HG03280 (cell line): Measurements from ENCODE around the gene SCTR.

Experiments used
- ATAC-seq: cut with Tn5 transposase; IDR thresholded peaks from one replicate; pipeline ENCODE4 v1.9.1; 2021; ENCODE audit warnings: mild to moderate bottlenecking, moderate library complexity; ENCODE audit not compliant: unreplicated experiment

SCTR gene

GRCh38 chr2:119431976-119432850, 92.1 kb downstream of the SCTR start:
- peak; percentile 16 for ATAC-seq

GRCh38 chr2:119431155-119431975, 92.9 kb downstream of the SCTR start, which contains the start of gene TMEM37:
Gene TMEM37, plus strand, starts transcription at chr2:119431854. Its CDS starts 50 bp downstream, at chr2:119431904.
- peak; percentile 62 for ATAC-seq

DNA sequence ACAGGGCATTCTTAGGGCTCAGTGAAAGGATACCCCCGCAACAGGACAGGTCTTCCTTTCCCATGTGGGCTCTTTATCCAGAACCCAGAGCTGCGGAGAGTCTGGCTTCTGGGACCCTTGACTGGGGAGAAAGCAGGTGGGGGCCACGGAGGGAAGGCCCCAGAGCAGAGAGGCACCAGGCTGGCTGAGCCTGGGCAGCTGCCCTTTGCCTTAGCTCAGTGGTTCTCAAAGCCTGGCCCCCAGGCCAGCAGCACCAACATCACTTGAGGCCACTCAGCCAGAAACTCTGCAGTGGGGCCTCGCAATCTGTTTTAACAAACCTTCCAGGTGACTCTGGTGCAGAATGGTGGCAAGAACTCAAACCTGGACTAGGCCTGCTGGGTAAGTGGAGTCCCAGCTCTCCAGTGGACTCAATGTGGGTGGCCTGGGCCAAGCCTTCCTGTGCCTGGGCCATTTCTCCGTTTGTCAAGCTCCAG, 94.2 kb downstream of the SCTR start:
- ATAC-seq = no peak

DNA sequence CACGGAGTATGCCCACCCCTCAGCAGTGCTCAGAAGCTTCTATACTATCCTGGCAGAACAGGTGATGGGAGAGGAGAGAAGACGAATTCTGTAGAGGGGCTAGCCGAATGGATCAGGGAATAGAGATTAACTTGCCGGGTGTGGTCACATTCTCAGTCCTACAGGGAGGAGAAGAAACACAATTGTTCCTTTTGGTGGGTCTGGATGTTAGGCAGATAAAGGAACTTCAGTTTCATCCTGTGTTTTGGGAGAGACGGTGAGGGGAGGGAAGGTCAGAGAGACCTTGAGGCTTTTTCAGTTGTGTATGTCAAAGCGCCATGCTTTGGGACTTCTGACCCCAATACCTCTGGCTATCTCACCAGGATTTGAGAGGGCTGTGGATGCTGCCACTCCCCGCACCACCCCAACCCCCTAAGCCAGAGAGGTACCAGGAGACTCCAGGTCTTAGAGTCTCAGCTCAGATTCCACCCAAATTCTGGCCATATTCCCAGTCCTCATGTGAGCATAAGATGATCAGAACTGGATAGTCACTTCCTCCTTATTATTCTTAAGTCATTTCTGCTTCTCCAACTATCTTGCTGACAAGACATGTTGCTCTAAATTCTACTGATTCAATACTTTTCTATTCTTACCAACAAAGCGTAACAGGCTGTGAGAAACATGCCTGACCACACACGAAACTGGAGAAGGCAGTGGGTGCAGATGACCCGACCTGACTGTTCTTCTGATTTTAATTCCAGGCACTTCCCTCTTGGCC, 94.9 kb downstream of the SCTR start:
- ATAC-seq = no peak

DNA sequence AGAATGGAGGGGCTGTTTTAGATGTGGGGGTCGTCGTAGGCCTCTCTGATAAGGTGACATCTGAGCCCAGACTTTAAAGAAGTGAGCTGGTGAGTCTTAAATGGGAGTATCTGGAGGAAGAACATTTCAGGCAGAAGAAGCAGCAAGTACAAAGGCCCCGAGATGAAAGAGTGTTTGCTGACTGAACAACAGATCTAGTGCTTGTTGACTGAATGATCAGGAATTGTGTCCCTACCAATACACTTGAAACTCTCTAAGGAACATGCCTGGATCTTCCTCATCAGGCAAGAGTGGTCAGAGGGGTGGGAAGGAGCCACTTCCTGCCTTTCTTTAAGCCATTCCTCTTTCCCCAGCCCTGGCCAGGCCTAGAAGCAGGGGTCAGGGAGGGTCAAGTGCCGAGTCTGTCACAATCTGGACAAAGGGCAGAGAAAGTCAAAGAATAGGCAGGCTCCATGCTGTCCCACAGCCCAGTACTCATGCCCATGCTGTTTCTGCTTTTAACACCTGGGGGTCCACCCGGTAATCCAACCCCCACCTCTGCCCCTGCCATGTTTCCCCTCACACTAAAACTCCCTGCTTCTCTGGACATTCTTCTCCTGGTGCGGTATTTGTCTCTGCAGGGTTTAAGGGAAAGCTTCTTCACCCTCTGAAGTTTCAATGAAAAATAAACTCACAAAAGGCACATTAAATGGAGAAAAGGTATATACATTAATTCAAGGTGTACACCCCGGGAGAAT, 95.6 kb downstream of the SCTR start:
- no peak for ATAC-seq

DNA sequence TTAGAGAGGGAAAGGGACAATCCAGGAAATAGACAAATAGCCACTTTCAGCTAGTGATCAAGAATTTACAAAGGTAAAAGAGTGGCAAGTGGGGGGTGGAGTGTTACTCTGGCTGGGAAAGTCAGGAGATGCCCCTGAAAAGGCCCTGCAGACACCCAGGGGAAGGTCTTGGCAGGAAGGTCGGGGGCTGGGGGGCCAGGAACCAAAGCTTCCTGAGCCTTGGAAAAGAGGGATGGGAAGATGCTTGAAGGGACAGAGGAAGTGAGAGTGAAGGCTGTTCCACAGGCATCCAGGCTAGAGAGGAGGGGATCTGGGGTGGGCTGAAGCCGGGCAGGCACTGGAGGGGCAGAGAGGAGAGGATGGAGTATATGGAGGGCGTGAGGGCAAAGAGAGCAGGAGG, 96.5 kb downstream of the SCTR start:
- ATAC-seq = no peak

GRCh38 chr2:119426801-119427395, 97.4 kb downstream of the SCTR start:
- ATAC-seq = no peak

DNA sequence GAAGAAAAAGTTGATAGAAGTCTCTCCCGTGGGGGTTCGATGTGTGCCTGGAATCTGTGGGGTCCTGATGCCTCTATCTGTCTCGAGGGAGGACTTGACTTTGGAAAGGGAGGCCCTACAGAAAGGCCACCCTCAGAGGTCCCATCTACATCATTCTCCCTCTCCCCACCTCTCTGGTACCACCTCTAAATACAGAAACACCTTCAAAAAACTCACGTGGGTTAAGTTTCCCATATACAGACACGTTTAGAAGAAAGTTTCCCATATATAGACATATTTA, 97.9 kb downstream of the SCTR start:
- ATAC-seq = no peak

GRCh38 chr2:119425620-119426395, 98.5 kb downstream of the SCTR start:
- no peak for ATAC-seq

- ATAC-seq = no peak
These were observed 99.2 kb downstream of the SCTR start for GRCh38 chr2:119425119-119425405.

- no peak for ATAC-seq
These were observed 99.8 kb downstream of the SCTR start for GRCh38 chr2:119424284-119425118.

- no peak for ATAC-seq
These were observed 100.5 kb downstream of the SCTR start for GRCh38 chr2:119423811-119424210.

DNA sequence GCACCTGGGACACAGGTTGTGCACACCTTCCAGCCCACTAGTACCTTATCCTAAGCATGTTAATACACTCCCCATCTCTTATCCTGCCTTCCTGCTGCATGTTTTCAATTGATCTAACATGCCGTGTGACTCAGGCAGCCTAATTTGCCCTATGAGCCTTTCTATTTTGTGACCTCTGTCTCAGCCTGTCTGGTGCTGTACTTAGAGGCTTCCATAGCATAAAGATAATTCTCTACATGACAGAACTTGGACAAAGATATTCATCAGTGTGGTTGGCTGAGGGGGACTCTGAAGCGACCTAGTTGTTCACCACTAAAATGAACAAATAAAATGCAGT, 101.2 kb downstream of the SCTR start:
- ATAC-seq = no peak

- no peak for ATAC-seq
These were observed 101.7 kb downstream of the SCTR start for GRCh38 chr2:119422360-119423107.

DNA sequence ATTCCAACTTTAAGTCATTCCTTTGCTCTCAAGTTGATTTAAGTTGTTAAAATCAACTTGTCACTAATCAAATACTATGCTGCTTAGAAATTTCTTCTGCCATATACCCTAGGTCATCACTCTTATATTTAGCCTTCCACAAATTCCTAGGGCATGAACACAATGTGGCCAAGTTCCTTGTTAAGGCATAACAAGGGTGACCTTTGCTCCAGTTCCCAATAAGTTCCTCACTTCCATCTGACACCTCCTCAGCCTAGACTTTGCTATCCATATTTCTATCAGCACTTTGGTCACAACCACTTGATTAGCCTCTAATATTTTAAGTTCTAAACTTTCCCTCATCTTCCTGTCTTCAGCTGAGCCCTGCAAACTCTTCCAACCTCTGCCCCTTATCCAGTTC, 102.5 kb downstream of the SCTR start:
- no peak for ATAC-seq

GRCh38 chr2:119421304-119421703, 103.0 kb downstream of the SCTR start:
- ATAC-seq = no peak

DNA sequence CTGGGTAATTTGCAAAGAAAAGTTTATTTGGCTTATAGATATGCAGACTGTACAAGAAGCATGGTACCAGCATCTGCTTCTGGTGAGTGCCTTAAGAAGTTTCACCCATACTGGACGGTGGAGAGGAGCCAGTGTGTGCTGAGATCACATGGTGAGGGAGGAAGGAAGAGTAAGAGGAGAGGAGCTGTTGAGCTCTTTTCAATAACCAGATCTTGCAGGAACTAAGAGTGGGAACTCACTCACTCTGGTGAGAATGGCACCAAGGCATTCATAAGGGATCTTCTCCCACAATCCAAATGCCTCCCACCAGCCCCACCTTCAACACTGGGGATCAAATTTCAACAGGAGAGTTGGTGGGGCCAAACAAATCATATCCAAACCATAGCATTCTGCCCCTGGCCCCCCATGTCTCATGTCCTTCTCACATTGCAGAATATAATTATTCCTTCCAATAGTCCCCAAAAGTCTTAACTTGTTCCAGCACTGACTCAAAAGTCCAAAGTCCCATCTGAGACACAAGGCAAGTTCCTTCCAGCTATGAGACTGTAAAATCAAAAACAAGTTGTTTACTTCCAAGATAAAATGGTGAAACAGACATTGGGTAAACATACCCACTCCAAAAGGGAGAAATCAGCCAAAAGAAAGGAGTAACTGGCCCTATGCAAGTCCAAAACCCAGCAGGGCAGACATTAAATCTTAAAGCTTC, 104.3 kb downstream of the SCTR start:
- ATAC-seq = no peak

DNA sequence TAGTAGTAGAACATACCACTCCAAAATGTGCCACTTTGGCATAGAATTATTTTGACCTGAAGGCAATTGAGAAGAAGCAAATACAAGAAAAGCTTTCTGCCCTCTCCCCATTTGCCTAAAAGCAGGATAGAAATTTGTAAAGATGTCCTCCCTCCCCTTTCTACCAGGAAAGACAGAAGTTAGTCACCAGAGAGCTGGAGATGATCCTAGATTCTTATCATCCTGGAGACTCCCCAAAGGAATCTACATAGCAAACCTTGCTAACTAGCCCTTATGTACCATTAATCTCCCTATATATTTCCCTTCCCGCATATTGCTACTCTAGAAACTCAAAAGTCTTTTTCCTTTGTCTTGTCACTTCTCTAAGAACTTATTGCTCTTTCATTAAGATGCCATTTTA, 105.2 kb downstream of the SCTR start:
- no peak for ATAC-seq
